ENCODE data around the gene SMAD1. TPM values are rescaled to one million over a fixed set of nuclear protein-coding genes. Genes with fewer than 3 reads are reported as not detected.

The SMAD1 gene
- total RNA-seq, 1 experiment from 2014 or later: 15.4 TPM

DNA sequence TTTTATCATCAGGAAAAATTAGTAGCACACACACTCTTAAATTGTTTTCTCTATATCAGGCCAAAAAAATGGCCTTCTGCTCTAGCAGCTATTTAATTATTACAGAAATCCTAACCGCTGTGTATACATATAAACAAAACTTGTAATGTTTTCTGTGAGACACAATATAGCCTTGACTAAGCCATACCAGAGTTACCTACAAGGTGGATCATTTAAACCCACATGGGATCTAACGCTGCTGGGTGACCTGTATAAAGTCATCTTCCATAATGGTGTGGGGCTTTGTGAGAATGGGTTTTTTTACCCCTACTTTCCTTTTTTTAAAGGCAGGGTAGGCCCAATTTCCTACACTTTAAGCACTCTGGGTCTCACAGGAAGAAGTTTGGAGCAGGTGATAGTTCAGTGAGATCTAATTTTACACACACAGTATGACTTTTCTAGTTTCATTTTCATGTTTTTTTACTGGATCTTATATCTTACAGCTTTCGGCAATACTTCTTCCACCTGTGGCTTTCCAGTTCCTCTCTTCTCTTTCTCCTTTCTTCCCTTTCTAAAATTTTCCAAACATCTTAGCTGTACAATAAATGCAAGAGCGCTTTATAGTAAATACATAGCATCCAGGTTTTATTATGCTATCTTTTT lies 70.6 kb downstream of the SMAD1 start (continued):
- TF ChIP-seq CBFB (CRISPR knock-in tag; IDR thresholded peaks at IDR 0.05; ENCODE audit: low read depth) (no peak), ESRRA (CRISPR knock-in tag; IDR thresholded peaks at IDR 0.05; ENCODE audit: borderline replicate concordance) (no peak), GRHL2 (CRISPR knock-in tag; IDR thresholded peaks at IDR 0.05; ENCODE audit: insufficient replicate concordance, severe bottlenecking) (no peak), ZNF121 (CRISPR knock-in tag; IDR thresholded peaks at IDR 0.05) (no peak)
- TF ChIP-seq, protein P1, sequence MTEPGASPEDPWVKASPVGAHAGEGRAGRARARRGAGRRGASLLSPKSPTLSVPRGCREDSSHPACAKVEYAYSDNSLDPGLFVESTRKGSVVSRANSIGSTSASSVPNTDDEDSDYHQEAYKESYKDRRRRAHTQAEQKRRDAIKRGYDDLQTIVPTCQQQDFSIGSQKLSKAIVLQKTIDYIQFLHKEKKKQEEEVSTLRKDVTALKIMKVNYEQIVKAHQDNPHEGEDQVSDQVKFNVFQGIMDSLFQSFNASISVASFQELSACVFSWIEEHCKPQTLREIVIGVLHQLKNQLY (CRISPR knock-in tag; IDR thresholded peaks at IDR 0.05): no peak
- TF ChIP-seq, protein P2, sequence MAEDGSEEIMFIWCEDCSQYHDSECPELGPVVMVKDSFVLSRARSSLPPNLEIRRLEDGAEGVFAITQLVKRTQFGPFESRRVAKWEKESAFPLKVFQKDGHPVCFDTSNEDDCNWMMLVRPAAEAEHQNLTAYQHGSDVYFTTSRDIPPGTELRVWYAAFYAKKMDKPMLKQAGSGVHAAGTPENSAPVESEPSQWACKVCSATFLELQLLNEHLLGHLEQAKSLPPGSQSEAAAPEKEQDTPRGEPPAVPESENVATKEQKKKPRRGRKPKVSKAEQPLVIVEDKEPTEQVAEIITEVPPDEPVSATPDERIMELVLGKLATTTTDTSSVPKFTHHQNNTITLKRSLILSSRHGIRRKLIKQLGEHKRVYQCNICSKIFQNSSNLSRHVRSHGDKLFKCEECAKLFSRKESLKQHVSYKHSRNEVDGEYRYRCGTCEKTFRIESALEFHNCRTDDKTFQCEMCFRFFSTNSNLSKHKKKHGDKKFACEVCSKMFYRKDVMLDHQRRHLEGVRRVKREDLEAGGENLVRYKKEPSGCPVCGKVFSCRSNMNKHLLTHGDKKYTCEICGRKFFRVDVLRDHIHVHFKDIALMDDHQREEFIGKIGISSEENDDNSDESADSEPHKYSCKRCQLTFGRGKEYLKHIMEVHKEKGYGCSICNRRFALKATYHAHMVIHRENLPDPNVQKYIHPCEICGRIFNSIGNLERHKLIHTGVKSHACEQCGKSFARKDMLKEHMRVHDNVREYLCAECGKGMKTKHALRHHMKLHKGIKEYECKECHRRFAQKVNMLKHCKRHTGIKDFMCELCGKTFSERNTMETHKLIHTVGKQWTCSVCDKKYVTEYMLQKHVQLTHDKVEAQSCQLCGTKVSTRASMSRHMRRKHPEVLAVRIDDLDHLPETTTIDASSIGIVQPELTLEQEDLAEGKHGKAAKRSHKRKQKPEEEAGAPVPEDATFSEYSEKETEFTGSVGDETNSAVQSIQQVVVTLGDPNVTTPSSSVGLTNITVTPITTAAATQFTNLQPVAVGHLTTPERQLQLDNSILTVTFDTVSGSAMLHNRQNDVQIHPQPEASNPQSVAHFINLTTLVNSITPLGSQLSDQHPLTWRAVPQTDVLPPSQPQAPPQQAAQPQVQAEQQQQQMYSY (CRISPR knock-in tag; IDR thresholded peaks at IDR 0.05): no peak
- TF ChIP-seq, protein P3, sequence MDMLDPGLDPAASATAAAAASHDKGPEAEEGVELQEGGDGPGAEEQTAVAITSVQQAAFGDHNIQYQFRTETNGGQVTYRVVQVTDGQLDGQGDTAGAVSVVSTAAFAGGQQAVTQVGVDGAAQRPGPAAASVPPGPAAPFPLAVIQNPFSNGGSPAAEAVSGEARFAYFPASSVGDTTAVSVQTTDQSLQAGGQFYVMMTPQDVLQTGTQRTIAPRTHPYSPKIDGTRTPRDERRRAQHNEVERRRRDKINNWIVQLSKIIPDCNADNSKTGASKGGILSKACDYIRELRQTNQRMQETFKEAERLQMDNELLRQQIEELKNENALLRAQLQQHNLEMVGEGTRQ (CRISPR knock-in tag; IDR thresholded peaks at IDR 0.05): no peak

DNA sequence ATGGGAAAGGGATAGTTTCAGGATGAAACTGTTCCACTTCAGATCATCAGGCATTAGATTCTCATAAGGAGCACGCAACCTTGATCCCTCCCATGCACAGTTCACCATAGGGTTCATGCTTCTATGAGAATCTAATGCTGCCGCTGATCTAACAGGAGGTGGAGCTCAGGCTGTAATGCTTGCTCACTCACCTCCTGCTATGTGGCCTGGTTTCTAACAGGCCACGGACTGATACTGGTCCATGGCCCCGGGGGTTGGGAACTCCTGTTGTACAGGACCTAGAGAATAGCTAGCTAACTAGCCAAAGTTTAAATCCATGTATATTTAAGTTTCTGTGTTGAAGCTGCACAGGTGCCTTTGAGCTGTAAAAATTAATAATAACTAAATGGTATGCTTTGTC lies 71.7 kb downstream of the SMAD1 start:
- no peak for ATAC-seq
- peaks cover 3% of the 10 kb centered on the region; the same call in 1 of the 2 replicates for H3K4me1 Mint-ChIP-seq
- ChIA-PET POLR2A (no interaction called here), CTCF (no interaction called here)
- DNase-seq (ENCODE audit: low spot score): no peak
- H3K4me3 Mint-ChIP-seq: no peak overlapping the region
- H3K9me3 Mint-ChIP-seq: peaks cover 14% of the 10 kb centered on the region
- no peak overlapping the region for H3K27ac Mint-ChIP-seq
- no peaks in the 10 kb centered on the region for H3K27me3 Mint-ChIP-seq (ENCODE audit: low read depth)
- peaks cover 33% of the 10 kb centered on the region for H3K36me3 Mint-ChIP-seq
- TF ChIP-seq NR2C2 (CRISPR knock-in tag; IDR thresholded peaks at IDR 0.05) (no peak), ELF4 (CRISPR knock-in tag; IDR thresholded peaks at IDR 0.05; ENCODE audit: low read depth) (no peak), CTCF (IDR thresholded peaks at IDR 0.05) (no peak), PREB (CRISPR knock-in tag; IDR thresholded peaks at IDR 0.05; ENCODE audit: borderline replicate concordance) (no peak), STAT6 (CRISPR knock-in tag; conservative IDR thresholded peaks at IDR 0.05; ENCODE audit: low read depth) (no peak), MXD4 (CRISPR knock-in tag; IDR thresholded peaks at IDR 0.05; ENCODE audit: borderline replicate concordance) (no peak), ZNF232 (CRISPR knock-in tag; IDR thresholded peaks at IDR 0.05) (no peak), ZNF138 (CRISPR knock-in tag; conservative IDR thresholded peaks at IDR 0.05) (no peak), GABPB1 (CRISPR knock-in tag; IDR thresholded peaks at IDR 0.05) (no peak), SMAD4 (CRISPR knock-in tag; IDR thresholded peaks at IDR 0.05) (no peak), ZNF317 (CRISPR knock-in tag; IDR thresholded peaks at IDR 0.05; ENCODE audit: borderline replicate concordance, low read depth) (no peak), JAZF1 (CRISPR knock-in tag; IDR thresholded peaks at IDR 0.05) (no peak)
- TF ChIP-seq, protein P4, sequence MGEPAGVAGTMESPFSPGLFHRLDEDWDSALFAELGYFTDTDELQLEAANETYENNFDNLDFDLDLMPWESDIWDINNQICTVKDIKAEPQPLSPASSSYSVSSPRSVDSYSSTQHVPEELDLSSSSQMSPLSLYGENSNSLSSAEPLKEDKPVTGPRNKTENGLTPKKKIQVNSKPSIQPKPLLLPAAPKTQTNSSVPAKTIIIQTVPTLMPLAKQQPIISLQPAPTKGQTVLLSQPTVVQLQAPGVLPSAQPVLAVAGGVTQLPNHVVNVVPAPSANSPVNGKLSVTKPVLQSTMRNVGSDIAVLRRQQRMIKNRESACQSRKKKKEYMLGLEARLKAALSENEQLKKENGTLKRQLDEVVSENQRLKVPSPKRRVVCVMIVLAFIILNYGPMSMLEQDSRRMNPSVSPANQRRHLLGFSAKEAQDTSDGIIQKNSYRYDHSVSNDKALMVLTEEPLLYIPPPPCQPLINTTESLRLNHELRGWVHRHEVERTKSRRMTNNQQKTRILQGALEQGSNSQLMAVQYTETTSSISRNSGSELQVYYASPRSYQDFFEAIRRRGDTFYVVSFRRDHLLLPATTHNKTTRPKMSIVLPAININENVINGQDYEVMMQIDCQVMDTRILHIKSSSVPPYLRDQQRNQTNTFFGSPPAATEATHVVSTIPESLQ (CRISPR knock-in tag; IDR thresholded peaks at IDR 0.05): no peak
- TF ChIP-seq, protein P5, sequence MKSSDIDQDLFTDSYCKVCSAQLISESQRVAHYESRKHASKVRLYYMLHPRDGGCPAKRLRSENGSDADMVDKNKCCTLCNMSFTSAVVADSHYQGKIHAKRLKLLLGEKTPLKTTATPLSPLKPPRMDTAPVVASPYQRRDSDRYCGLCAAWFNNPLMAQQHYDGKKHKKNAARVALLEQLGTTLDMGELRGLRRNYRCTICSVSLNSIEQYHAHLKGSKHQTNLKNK (CRISPR knock-in tag; IDR thresholded peaks at IDR 0.05): no peak
- TF ChIP-seq, protein P1 (CRISPR knock-in tag; IDR thresholded peaks at IDR 0.05): no peak
